H1 (cell line): Measurements from ENCODE around the gene ABLIM1. TPM values are rescaled to one million over a fixed set of nuclear protein-coding genes. Genes with fewer than 3 reads are reported as not detected.

ENCODE experiments used
- CTCF ChIA-PET: fragments of 300-600 bp; sonication (Branson Sonifier 250); formaldehyde crosslinking; loops from one replicate; lab custom pipeline; 2021; ENCODE audit not compliant: partially characterized antibody; lab: Charles Lee
- POLR2A ChIA-PET: fragments of 300-600 bp; sonication (Branson Sonifier 250); formaldehyde crosslinking; loops from one replicate; lab custom pipeline; 2021; ENCODE audit warnings: inconsistent platforms; ENCODE audit not compliant: partially characterized antibody; lab: Charles Lee
- DNase-seq, 2 experiments: peaks; one replicate each; pipeline versions ENCODE4 v3.0.0 to v3.0.0-alpha.2; 2010 to 2022; ENCODE audit warnings: low spot score in 2 of 2, low read depth in 1 of 2, mixed read lengths in 1 of 2
- FAIRE-seq: peaks from 2 replicates; lab custom pipeline; 2011; peaks lifted over from hg19 to GRCh38; lab: Jason Lieb, UNC
- H2AFZ ChIP-seq: 2 replicates; pipeline ENCODE4 v1.8.1; 2012; ENCODE audit warnings: low read length, inconsistent platforms
- H2AK5ac ChIP-seq: 2 replicates; pipeline ENCODE4 v1.6.1; 2013; ENCODE audit warnings: low read depth, low read length
- H2BK120ac ChIP-seq: replicated peaks from 2 replicates; pipeline ENCODE3; 2013; ENCODE audit warnings: low read depth, low read length, inconsistent platforms
- H2BK12ac ChIP-seq: 2 replicates; pipeline ENCODE4 v1.6.1; 2013; ENCODE audit warnings: low read depth, low read length
- H2BK15ac ChIP-seq: 2 replicates; pipeline ENCODE4 v1.6.1; 2013; ENCODE audit warnings: low read length
- H2BK20ac ChIP-seq: 2 replicates; pipeline ENCODE4 v1.6.1; 2013; ENCODE audit warnings: low read length
- H2BK5ac ChIP-seq: 2 replicates; pipeline ENCODE4 v1.6.1; 2013; ENCODE audit warnings: low read depth, low read length
- H3K14ac ChIP-seq: 2 replicates; pipeline ENCODE4 v1.6.1; 2013; ENCODE audit warnings: inconsistent platforms; ENCODE audit not compliant: insufficient read length
- H3K18ac ChIP-seq: 2 replicates; pipeline ENCODE4 v1.6.1; 2013; ENCODE audit warnings: low read length; ENCODE audit errors: extremely low read depth
- H3K23ac ChIP-seq: 2 replicates; pipeline ENCODE4 v1.6.1; 2013; ENCODE audit warnings: inconsistent platforms; ENCODE audit not compliant: insufficient read length
- H3K23me2 ChIP-seq: 2 replicates; pipeline ENCODE4 v1.6.1; 2013; ENCODE audit warnings: low read depth, low read length
- H3K27ac ChIP-seq: 2 replicates; pipeline ENCODE4 v1.6.1; 2011; ENCODE audit warnings: low read depth, low read length, inconsistent platforms
- H3K27me3 ChIP-seq, 4 experiments: replicated peaks in 1 of 4; 1 replicate in 1 of 4; 2 replicates in 3 of 4; pipeline versions ENCODE4 v1.6.1 to v1.8.1; 2011 to 2013; ENCODE audit warnings: low read length in 3 of 4, mild to moderate bottlenecking in 3 of 4, inconsistent platforms in 2 of 4, mixed read lengths in 2 of 4, moderate library complexity in 1 of 4; ENCODE audit not compliant: control insufficient read depth in 3 of 4, insufficient read depth in 3 of 4; ENCODE audit errors: extremely low read depth in 1 of 4
- H3K36me3 ChIP-seq, 4 experiments: 2 replicates each; pipeline versions ENCODE4 v1.6.1 to v1.8.1; 2011 to 2013; ENCODE audit warnings: mild to moderate bottlenecking in 4 of 4, low read length in 3 of 4, moderate library complexity in 2 of 4, control low read depth in 1 of 4, inconsistent platforms in 1 of 4; ENCODE audit not compliant: insufficient read depth in 4 of 4, control insufficient read depth in 2 of 4
- H3K4ac ChIP-seq: replicated peaks from 2 replicates; pipeline ENCODE3; 2013; ENCODE audit warnings: low read length, low read depth, mixed read lengths, inconsistent platforms; ENCODE audit not compliant: insufficient read length
- H3K4me1 ChIP-seq, 4 experiments: replicated peaks in 1 of 4; 1 replicate in 1 of 4; 2 replicates in 3 of 4; pipeline versions ENCODE4 v1.6.1 to v1.8.1; 2011 to 2013; ENCODE audit warnings: low read length in 3 of 4, inconsistent platforms in 2 of 4, mixed read lengths in 1 of 4; ENCODE audit not compliant: insufficient read depth in 4 of 4, control insufficient read depth in 3 of 4
- H3K4me2 ChIP-seq, 2 experiments: 2 replicates each; pipeline versions ENCODE4 v1.6.1 to v1.8.1; 2011 to 2013; ENCODE audit warnings: low read depth in 2 of 2, low read length in 2 of 2, control low read depth in 1 of 2, inconsistent platforms in 1 of 2, mild to moderate bottlenecking in 1 of 2; ENCODE audit not compliant: insufficient read depth in 1 of 2
- H3K4me3 ChIP-seq, 4 experiments: fragments of 200-600, 300-600 bp in 1 of 4; sonication (generic), shearing (Covaris generic), sonication (Bioruptor Twin) in 1 of 4; 2 replicates each; pipeline versions ENCODE4 v1.5.1 to v1.8.1; 2011 to 2016; ENCODE audit warnings: low read length in 4 of 4, low read depth in 3 of 4, control low read depth in 2 of 4, inconsistent platforms in 2 of 4, mild to moderate bottlenecking in 2 of 4, mixed read lengths in 1 of 4, moderate library complexity in 1 of 4; ENCODE audit not compliant: insufficient read depth in 2 of 4; ENCODE audit errors: extremely low read depth in 1 of 4
- H3K56ac ChIP-seq: replicated peaks from 2 replicates; pipeline ENCODE3; 2013; ENCODE audit warnings: low read depth, mild to moderate bottlenecking, mixed read lengths, low read length, inconsistent platforms; ENCODE audit not compliant: insufficient read length
- H3K79me1 ChIP-seq: 2 replicates; pipeline ENCODE4 v1.6.1; 2013; ENCODE audit warnings: low read depth, low read length, control low read depth
- H3K79me2 ChIP-seq, 2 experiments: 2 replicates each; pipeline versions ENCODE4 v1.6.1 to v1.8.1; 2012 to 2013; ENCODE audit warnings: low read length in 2 of 2, mild to moderate bottlenecking in 2 of 2, inconsistent platforms in 1 of 2; ENCODE audit not compliant: insufficient read depth in 2 of 2, control insufficient read depth in 1 of 2
- H3K9ac ChIP-seq, 4 experiments: replicated peaks in 1 of 4; 1 replicate in 1 of 4; 2 replicates in 3 of 4; pipeline versions ENCODE4 v1.6.1 to v1.8.1; 2011 to 2013; ENCODE audit warnings: low read depth in 3 of 4, low read length in 3 of 4, control low read depth in 2 of 4, mild to moderate bottlenecking in 2 of 4, moderate library complexity in 2 of 4, inconsistent platforms in 1 of 4; ENCODE audit errors: extremely low read depth in 1 of 4
- H3K9me3 ChIP-seq, 2 experiments: 2 replicates each; pipeline versions ENCODE4 v1.6.1 to v1.8.1; 2012 to 2013; ENCODE audit warnings: mild to moderate bottlenecking in 2 of 2, moderate library complexity in 2 of 2, control low read depth in 1 of 2, inconsistent platforms in 1 of 2, low read depth in 1 of 2, low read length in 1 of 2, mixed read lengths in 1 of 2; ENCODE audit not compliant: insufficient read depth in 2 of 2
- H4K20me1 ChIP-seq, 2 experiments: replicated peaks in 1 of 2; 2 replicates each; pipeline versions ENCODE3 to v1.8.1; 2011 to 2013; ENCODE audit warnings: inconsistent platforms in 2 of 2, low read length in 2 of 2, mild to moderate bottlenecking in 1 of 2; ENCODE audit not compliant: insufficient read depth in 2 of 2, control insufficient read depth in 1 of 2
- H4K5ac ChIP-seq: 2 replicates; pipeline ENCODE4 v1.6.1; 2013; ENCODE audit warnings: low read length, low read depth, mixed read lengths, inconsistent platforms; ENCODE audit not compliant: insufficient read length
- H4K8ac ChIP-seq: 2 replicates; pipeline ENCODE4 v1.8.0; 2013; ENCODE audit warnings: mild to moderate bottlenecking, moderate library complexity, low read length, inconsistent platforms; ENCODE audit not compliant: insufficient read depth; ENCODE audit errors: extremely low read depth
- H4K91ac ChIP-seq: replicated peaks from 2 replicates; pipeline ENCODE3; 2013; ENCODE audit warnings: low read length, mixed read lengths, inconsistent platforms; ENCODE audit not compliant: insufficient read length
- CBX5 ChIP-seq: fragments of 300-800, 300-1000 bp; sonication (generic); IDR thresholded peaks from 2 replicates; pipeline ENCODE4 v1.7.1; 2016; ENCODE audit warnings: antibody characterized with exemption, low read length, low read depth
- CTCF ChIP-seq, 3 experiments: IDR thresholded peaks; 1 replicate in 2 of 3; 2 replicates in 1 of 3; pipeline versions ENCODE4 v1.5.1 to v1.6.1; 2011; ENCODE audit warnings: low read length in 3 of 3, mild to moderate bottlenecking in 3 of 3, inconsistent platforms in 2 of 3, low read depth in 1 of 3, moderate library complexity in 1 of 3; ENCODE audit not compliant: insufficient read depth in 1 of 3; ENCODE audit errors: control extremely low read depth in 1 of 3
- RAD21 ChIP-seq, 2 experiments: IDR thresholded peaks in 1 of 2; conservative IDR thresholded peaks in 1 of 2; 2 replicates each; pipeline ENCODE4 v1.6.1; 2011; ENCODE audit warnings: low read depth in 2 of 2, low read length in 2 of 2, improper control_type of control experiment in 1 of 2, inconsistent platforms in 1 of 2, mild to moderate bottlenecking in 1 of 2, moderate library complexity in 1 of 2
- WGBS, 2 experiments: shearing (Covaris generic) in 1 of 2; methylation state at CpG; one replicate each; pipeline versions ENCODE4 v1.1.6 to v1.1.7; 2013 to 2015; ENCODE audit warnings: low lambda C conversion rate in 2 of 2, mixed read lengths in 2 of 2, inconsistent platforms in 1 of 2, low coverage in 1 of 2, missing lambda C conversion rate in 1 of 2; ENCODE audit not compliant: insufficient replicate concordance in 2 of 2, insufficient coverage in 1 of 2, insufficient read length in 1 of 2; ENCODE audit errors: extremely low coverage in 1 of 2, missing lambda C conversion rate in 1 of 2; 5-methylcytosine and 5-hydroxymethylcytosine counted together
- polyA plus RNA-seq, 7 experiments: library from polyadenylated mRNA; depleted of rRNA in 3 of 7; stranded (reverse) in 5 of 7; unstranded in 2 of 7; fragments of >200 nt in 5 of 7; fragments of 200-250 nt in 2 of 7; gene quantifications; 1 replicate in 5 of 7; 2 replicates in 1 of 7; 4 replicates in 1 of 7; pipeline versions ENCODE4 v1.2.1 to v1.2.3, GENCODE V29; 2011 to 2013; ENCODE audit warnings: missing spikeins in 2 of 7, mixed read lengths in 2 of 7
- total RNA-seq: library from RNA; stranded (reverse); fragmentation: NEBNext Ultra II Directional; extraction: Animal tissue kit (Norgen Biotek cat#: 25700); gene quantifications from 2 replicates; pipeline ENCODE4 v1.2.1, GENCODE V29; 2021

The ABLIM1 gene
- total and polyA plus RNA-seq, 2 of the 8 experiments (the other 6 are each of a cell fraction or from before 2014, with no cell fraction given): 51.2 to 51.7 TPM

- Histone ChIP-seq H3K18ac (no peak overlapping the region), H3K23me2 (no peaks in the 10 kb centered on the region), H3K56ac (no peak overlapping the region), H3K27ac (no peak overlapping the region), H2BK12ac (no peak overlapping the region), H2BK15ac (no peak overlapping the region), H3K79me2 (no peaks in the 10 kb centered on the region), H4K8ac (no peak overlapping the region), H3K36me3 (no peaks in the 10 kb centered on the region), H2AK5ac (no peak overlapping the region), H3K4me2 (no peak overlapping the region), H3K79me1 (no peaks in the 10 kb centered on the region), H4K91ac (no peak overlapping the region), H3K9me3 (no peaks in the 10 kb centered on the region), H2BK120ac (no peak overlapping the region), H3K23ac (no peak overlapping the region), H2BK5ac (no peak overlapping the region; the same call in 1 of the 2 replicates), H2BK20ac (no peak overlapping the region), H4K20me1 (no peaks in the 10 kb centered on the region), H3K27me3 (no peaks in the 10 kb centered on the region), H3K9ac (no peak overlapping the region), H4K5ac (no peak overlapping the region), H3K14ac (no peak overlapping the region), H3K4me3 (no peak overlapping the region), H3K4me1 (peaks cover 0 to 10% (median 1%) of the 10 kb centered on the region in 4 experiments; a peak in 3 of 7 replicates), H3K4ac (no peak overlapping the region), H2AFZ (no peak overlapping the region)
- WGBS, 2 experiments: 67% methylated on average over 4 of the region's 4 CpGs; no CpG with 5 or more reads in 1 of the 2 experiments
- ChIA-PET POLR2A (interaction anchor here (1.0 kb wide), 1 partner anchor 10 kb away, joined by 3 read pairs; no protein-coding TSS in a partner anchor), CTCF (interaction anchor here (0.7 to 13.0 kb wide), 54 partner anchors 10 to 437 kb away, joined by 3 to 209 read pairs (median 5); partner anchors contain the start of gene AFAP1L2)
- FAIRE-seq (no peak), DNase-seq (no peak)
- TF ChIP-seq CBX5 (no peak), CTCF (IDR thresholded peaks at IDR 0.05; ENCODE audit: control extremely low read depth in 1 of 3, insufficient read depth in 1 of 3, low read depth in 1 of 3, low read length in 3 of 3) (peak; percentile 38 to 77 (median 47)), RAD21 (IDR thresholded peaks at IDR 0.05 in 1 of 2, conservative IDR thresholded peaks at IDR 0.05 in 1 of 2; ENCODE audit: low read depth in 2 of 2, low read length in 2 of 2) (peak; percentile 39 to 54; a peak in 3 of 4 replicates)
Observed at GRCh38 chr10:114387784-114388183, 270.3 kb downstream of the ABLIM1 start.
